NCI-H1436 treated with DMSO at 0.1 percent for 48 hours (cell line): ENCODE results near the gene KCNK13.
"Not testable (repeated sequence)": the region's sequence is repeated elsewhere in the genome, so short reads cannot be mapped to it uniquely, and the experiment has no call there.

ENCODE experiments used
- DNase-seq: peaks from one replicate; lab custom pipeline; 2025; lab: John Stamatoyannopoulos, UW

The KCNK13 gene

DNA sequence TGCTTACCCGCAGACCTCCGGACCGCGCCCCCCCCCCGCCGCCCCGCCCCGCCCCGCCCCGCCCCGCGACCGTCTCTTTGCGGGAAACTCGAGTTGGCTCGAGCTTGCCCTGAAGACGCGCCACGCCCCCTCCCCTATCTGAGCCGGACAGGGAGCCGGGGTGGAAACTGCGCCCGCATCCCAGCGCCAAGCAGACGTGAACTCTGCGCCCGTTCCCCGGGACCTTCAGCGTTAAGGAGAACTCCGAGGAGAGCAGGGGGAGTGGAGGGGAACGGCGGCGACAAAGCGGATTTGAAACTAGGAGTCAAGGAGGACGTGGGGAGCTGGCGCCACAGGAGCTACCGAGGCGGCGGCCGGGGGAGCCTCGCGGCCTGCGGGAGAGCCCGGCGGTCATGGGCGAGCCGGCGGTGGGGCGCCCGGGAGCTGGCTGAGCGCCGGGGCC, at the start of gene KCNK13:
Gene KCNK13, plus strand, starts transcription at position 310 of the 442 bp plus-strand sequence. CDS start 212 bp downstream, outside the sequence.
- no peak for DNase-seq

DNA sequence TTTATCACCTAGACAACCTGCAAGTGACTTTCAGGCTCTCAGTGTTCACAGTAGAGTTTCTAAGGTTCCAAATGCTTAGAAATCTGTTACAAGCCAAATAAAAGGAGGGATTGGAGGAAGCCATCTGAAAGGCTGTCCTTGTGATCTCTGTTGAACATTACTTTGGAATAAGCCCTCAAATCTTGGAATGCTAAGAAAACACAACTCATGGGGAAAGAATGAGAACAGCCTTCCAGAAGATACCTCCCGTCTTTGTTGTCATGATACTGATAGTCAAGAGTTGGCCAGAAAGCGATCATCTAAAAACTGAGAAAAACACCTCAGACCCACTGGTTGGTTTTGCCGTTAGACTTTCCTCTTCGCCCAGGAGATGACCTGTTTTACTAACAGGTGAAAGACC, 44.4 kb upstream of the KCNK13 start:
- DNase-seq, result no peak

DNA sequence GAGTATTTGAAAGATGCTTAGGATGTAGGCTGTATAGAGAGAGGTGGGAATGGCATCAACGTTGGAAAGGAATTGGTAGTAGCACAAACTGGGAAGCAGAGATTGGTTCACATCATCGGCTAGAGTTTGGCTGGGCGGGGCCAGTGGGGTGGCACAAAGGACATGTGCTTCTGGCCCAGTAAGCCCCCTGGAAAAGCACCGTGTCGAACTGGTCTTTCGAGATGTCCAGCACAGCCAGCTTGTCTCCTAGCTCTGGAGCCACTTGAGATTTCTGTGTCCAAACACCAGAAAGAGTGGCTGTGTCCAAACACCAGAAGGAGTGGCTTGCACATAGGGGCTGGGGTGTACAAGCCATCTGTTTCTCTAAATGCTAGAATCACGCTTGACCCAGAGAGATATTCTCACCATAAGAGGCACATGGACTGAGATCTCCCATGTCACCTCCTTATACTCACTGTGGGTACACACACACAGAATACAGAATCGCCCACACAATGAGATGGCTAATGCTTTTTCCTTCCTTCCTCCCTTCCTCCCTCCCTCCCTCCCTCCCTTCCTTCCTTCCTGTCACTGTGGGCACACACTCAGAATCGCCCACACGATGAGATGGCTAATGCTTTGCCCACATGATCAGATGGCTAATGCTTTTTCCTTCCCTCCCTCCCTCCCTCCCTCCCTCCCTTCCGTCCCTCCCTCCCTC, 41.8 kb upstream of the KCNK13 start:
- DNase-seq, result no peak

GRCh38 chr14:90023176-90023896, 38.5 kb upstream of the KCNK13 start:
- no peak for DNase-seq

GRCh38 chr14:90024910-90025309, 36.9 kb upstream of the KCNK13 start:
- no peak for DNase-seq

DNA sequence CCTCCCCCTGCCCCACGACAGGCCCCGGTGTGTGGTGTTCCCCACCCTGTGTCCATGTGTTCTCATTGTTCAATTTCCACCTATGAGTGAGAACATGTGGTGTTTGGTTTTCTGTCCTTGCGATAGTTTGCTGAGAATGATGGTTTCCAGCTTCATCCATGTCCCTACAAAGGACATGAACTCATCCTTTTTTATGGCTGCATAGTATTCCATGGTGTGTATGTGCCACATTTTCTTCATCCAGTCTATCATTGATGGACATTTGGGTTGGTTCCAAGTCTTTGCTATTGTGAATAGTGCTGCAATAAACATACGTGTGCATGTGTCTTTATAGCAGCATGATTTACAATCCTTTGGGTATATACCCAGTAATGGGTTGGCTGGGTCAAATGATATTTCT, 35.2 kb upstream of the KCNK13 start:
- not testable (repeated sequence) for DNase-seq

DNA sequence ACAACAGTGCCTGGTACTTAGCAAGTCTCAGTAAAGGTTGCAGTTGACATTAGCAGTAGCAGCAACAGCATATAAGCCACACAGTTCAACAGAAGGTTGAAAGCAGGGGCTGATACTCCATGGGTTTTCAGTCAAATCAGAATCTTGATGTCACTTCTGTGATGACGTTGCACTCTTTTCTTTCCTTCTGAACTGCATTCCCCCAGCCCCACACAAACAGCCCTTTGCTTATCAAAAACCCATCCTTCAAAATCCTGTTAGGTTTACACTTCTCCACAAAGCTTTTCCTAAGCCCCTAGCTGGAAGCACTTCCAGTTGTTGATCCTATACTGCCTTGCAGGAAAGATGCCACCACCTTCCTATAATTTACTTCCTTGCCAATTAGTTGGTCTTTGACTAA, 34.0 kb upstream of the KCNK13 start:
- DNase-seq, result no peak

- DNase-seq, result no peak
Measured at GRCh38 chr14:90034156-90034555, 27.6 kb upstream of the KCNK13 start.

DNA sequence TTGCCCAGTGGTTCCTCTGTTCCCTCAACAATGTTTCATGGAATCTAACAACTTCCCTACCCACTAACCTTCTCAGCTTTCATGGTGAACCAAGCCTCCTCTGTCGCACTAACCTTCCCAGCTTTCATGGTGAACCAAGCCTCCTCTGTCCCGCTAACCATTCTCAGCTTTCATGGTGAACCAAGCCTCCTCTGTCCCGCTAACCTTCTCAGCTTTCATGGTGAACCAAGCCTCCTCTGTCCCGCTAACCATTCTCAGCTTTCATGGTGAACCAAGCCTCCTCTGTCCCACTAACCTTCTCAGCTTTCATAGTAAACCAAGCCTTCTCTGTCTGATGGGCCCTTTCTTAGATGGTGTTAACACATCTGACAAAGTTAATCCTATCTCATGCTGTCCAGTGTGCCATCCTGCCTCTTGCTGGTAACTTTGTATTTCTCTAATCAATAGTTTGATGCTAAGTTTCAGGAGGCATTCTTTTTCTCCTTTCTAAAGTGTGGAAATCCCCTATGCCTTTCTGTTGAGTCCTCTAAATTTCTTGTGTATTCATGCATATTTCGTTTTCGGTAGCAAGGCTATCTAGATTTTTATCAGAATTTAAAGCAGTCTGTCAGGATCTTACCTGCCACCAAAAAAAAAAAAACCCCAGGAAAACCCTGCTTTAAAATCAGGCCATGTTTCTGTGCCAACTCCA, 26.8 kb upstream of the KCNK13 start:
- DNase-seq, result no peak

DNA sequence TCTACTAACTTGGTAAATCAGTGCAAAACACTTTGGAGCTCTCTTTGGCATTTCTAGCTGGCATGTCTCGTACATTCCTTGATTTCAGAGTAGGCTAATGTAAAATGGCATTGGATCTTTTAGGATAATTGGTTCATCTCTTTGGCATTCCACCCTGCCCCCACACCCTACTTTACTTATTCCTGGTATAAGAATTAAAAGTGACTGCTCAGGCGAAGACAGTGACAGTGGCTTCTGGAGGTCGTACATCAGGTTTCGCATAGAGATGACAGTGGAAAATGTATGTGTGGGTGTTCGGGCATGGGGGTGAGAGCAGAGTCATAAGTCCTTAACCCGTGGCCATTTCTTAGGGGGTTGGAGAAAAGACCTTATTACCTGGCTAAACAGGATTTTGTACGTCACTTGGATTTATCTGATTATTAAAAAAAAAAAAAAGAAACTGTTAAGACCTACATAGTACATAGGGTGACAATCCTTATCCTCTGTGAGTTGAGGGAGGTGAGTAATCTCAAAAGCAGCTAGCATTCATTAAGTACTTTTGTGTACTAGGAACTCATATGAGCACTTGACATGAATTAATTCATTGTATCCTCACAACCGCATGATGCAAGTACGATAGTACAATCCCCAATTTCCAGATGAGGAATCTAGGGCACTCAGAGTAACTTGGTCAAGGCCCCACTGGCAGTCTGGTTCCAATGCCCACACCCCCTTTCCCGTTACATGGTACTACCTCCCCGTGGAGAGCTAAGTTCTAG, 22.4 kb upstream of the KCNK13 start:
- no peak for DNase-seq

DNA sequence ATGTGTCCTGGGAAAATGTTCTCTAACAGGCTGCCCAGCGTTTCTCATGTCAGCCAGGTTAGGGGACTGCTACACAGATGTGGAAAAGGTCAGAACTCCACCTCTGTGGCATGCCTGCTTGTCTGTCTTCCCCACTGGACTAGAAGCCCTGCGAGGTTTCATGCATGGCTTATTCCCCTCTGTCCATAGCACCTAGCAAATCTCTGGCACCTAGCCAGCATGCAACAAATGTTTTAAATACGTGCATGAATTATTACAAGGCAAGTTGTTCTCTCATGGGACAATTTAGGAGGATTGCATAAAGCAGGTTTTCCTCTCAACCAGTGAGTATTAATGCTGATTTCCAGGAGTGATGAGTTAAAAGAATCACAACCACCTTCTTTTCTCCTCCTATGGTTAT, 21.4 kb upstream of the KCNK13 start:
- no peak for DNase-seq

DNA sequence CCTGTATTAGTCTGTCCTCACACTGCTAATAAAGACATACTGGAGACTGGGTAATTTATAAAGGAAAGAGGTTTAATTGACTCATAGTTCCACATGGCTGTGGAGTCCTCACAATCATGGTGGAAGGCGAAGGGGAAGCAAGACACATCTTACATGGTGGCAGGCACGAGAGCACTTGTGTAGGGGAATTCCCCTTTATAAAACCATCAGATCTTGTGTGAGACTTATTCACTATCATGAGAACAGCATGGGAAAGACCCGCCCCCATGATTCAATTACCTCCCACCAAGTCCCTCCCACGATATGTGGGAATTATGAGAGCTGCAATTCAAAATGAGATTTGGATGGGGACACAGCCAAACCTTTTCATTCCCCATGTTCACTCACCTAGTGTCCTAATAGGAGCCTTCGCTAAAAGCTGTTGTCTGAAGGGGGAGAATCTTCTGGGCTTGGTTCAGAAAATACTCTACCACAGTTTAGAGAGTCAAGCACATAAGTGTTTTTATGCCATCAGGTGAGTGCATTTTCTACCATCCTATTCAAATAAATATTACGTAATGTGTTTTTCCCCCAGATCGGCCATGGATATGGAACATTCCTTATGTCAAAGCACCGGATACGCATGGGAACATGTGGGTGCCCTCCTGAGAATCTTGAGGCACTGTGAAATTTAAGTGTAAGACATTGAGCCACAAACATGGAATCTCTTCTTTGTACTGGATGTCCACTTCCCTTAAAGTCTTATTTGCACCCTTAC, 19.1 kb upstream of the KCNK13 start:
- no peak for DNase-seq

GRCh38 chr14:90045616-90046015, 16.2 kb upstream of the KCNK13 start:
- no peak for DNase-seq

DNA sequence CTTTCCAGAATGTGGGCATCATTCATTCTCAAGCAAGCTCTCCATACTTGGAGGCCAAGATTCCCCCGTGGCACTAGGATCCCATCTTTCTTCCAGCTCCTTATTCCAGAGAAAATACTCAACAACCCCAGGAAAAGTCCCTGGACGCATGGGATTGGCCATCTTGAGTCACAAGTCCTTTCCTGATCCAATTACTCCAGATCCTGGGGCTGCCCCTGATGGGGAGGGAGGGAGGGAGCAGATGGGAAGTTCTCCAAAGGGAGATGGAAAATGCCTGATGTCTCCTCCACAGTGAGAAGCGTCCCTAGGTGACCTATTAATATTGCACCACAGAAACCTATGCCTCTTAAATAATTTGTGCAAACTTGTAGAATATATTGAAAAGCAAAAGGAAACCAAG, 12.4 kb upstream of the KCNK13 start:
- no peak for DNase-seq

- DNase-seq, result no peak
Measured at GRCh38 chr14:90050271-90050670, 11.5 kb upstream of the KCNK13 start.

DNA sequence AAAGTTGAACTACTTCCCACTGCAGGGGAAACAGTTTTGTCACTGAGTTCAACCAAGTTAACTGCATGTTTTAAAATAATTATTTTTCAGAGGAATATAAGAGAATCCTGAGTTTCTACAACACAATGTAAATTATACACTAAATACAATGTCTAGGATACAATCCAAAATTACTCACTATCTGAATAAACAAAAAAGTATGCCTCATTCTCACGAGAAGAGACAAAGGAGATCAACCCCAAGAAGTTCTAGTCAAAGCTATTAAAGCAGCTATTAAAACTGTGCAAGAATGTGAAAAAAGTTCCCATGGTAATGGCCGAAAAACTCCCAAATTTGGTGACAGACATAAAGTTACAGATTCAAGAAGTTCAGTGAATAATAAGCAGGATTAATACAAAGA, 8.8 kb upstream of the KCNK13 start:
- no peak for DNase-seq

- no peak for DNase-seq
Measured at GRCh38 chr14:90054803-90055202, 7.0 kb upstream of the KCNK13 start.

DNA sequence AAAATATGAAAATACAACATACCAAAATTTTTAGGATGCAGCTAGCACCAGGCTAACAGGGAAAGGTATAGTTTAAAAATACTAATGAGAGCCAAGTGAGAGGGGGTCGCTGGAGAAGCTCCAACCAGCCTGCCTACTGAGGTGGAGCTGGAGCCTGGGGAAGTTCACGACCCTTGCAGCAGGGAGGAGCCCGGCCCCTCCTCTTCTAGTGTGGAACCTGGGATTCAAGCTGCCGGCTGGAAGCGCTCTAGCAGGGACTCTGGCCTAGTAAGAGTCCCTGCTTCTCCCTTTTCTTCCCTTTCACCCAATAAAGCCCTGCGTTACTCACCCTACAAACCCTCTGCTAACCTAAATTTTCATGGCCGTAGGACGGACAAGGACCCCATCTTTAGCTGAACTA, 5.0 kb upstream of the KCNK13 start:
- DNase-seq, result no peak

GRCh38 chr14:90058876-90059458, 2.8 kb upstream of the KCNK13 start:
- no peak for DNase-seq

DNA sequence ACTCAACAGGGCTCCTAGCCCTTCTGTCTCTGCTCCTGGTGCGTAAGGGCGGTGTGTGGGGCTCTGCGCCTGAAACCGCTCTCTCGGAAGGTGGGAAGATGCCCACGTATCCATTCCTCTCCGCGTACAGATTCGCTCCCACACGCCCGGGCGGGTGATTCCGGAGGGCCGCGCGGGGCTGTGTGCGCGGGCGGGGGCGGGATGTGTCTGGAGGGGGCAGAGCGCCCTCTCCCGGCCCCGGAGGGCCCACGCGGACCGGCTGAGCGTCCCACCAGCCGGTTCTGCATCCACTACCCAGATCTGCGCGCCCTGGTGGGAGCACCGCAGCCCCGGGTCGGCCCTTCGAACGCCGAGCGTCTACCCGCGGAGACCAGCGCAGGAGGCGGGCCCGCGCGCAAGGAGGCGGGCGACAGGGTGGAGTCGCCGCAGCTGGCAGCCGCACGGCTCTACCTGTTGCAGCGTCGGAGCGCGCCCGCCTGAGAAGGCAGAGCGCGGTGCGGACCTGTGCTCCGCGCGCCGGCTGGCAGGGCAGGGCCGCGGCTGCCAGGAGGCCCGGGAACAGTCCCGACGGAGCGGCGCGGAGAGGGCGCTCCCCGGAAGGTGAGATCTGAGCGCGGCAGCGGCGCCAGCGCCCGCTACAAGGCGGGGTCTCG, 1.4 kb upstream of the KCNK13 start:
- DNase-seq, result no peak
